K562 (cell line): ENCODE results near the gene PIK3R2. TPM values are rescaled to one million over a fixed set of nuclear protein-coding genes. Genes with fewer than 3 reads are reported as not detected.
A peak's percentile ranks its signal among the peaks of the same experiment; 100 is the strongest.

Experiments used
- CBFA2T3 ChIP-seq: fragments of 450-650 bp; IDR thresholded peaks from 2 replicates; pipeline ENCODE4 v1.6.1; 2017
- CREM ChIP-seq: IDR thresholded peaks from 2 replicates; pipeline ENCODE4 v1.6.1; 2014; ENCODE audit warnings: antibody characterized with exemption, low read depth
- ESRRA ChIP-seq: fragments of 450-650 bp; IDR thresholded peaks from 2 replicates; pipeline ENCODE4 v1.6.1; 2014; ENCODE audit warnings: low read depth, mild to moderate bottlenecking, moderate library complexity, borderline replicate concordance
- MXI1 ChIP-seq: IDR thresholded peaks from 2 replicates; pipeline ENCODE4 v1.6.1; 2011; ENCODE audit warnings: low read depth, mild to moderate bottlenecking, improper control_type of control experiment, low read length
- MYNN ChIP-seq, 2 experiments: sonication (generic); formaldehyde crosslinking in 1 of 2; IDR thresholded peaks; 2 replicates each; pipeline versions ENCODE4 v1.5.0 to v1.6.1; 2016 to 2020; ENCODE audit warnings: antibody characterized with exemption in 1 of 2, missing genetic modification reagents in 1 of 2
- NRF1 ChIP-seq, 2 experiments: fragments of 450-650 bp; IDR thresholded peaks in 1 of 2; conservative IDR thresholded peaks in 1 of 2; 2 replicates each; pipeline ENCODE4 v1.6.1; 2014; ENCODE audit warnings: mild to moderate bottlenecking in 2 of 2
- RAD51 ChIP-seq: fragments of 450-650 bp; IDR thresholded peaks from 2 replicates; pipeline ENCODE4 v1.7.1; 2016; ENCODE audit warnings: low read depth, mild to moderate bottlenecking, borderline replicate concordance
- TEAD4 ChIP-seq, 2 experiments: sonication (generic) in 1 of 2; formaldehyde crosslinking in 1 of 2; IDR thresholded peaks; 2 replicates each; pipeline versions ENCODE4 v1.6.1 to v1.8.0; 2012 to 2022; ENCODE audit warnings: borderline replicate concordance in 1 of 2, inconsistent platforms in 1 of 2, low read length in 1 of 2, mild to moderate bottlenecking in 1 of 2, missing genetic modification reagents in 1 of 2
- ZNF239 ChIP-seq: fragments of 250-450 bp; sonication (Bioruptor Pico); IDR thresholded peaks from 2 replicates; pipeline ENCODE4 v1.4.0; 2020; ENCODE audit warnings: mild to moderate bottlenecking
- polyA plus RNA-seq, 8 experiments: library from polyadenylated mRNA; depleted of rRNA in 4 of 8; stranded (reverse) in 5 of 8; unstranded in 3 of 8; fragments of >200 nt; fragmentation: Nextera tagmentation in 2 of 8; fragmentation: Illumina TruSeq in 1 of 8; extraction: Ambion mirVana in 2 of 8; extraction: Trizol in 1 of 8; gene quantifications; 2 replicates each; pipeline versions ENCODE4 v1.2.1 to v1.2.3, GENCODE V29; 2011 to 2014; ENCODE audit warnings: inconsistent platforms in 1 of 8, missing spikeins in 1 of 8
- total RNA-seq, 7 experiments: library from RNA; depleted of rRNA in 6 of 7; stranded (reverse); fragments of >200 nt in 6 of 7; fragmentation: Illumina TruSeq in 2 of 7; extraction: Trizol in 2 of 7; gene quantifications; 2 replicates each; pipeline versions ENCODE4 v1.2.1 to v1.2.3, GENCODE V29; 2011 to 2021; ENCODE audit warnings: low replicate concordance in 1 of 7
- TF ChIP-seq, protein P1 (sequence below): fragments of 450-650 bp; IDR thresholded peaks from 2 replicates; pipeline ENCODE4 v1.6.1; 2016; ENCODE audit warnings: mild to moderate bottlenecking
- TF ChIP-seq, protein P2 (sequence below): IDR thresholded peaks from 2 replicates; pipeline ENCODE4 v1.6.1; 2011; ENCODE audit warnings: borderline replicate concordance, low read depth, mild to moderate bottlenecking, moderate library complexity, low read length; ENCODE audit not compliant: insufficient read depth, poor library complexity, severe bottlenecking
- TF ChIP-seq, protein P3 (sequence below): IDR thresholded peaks from 2 replicates; pipeline ENCODE4 v1.6.1; 2011; ENCODE audit not compliant: insufficient read length; ENCODE audit errors: extremely low read depth
- TF ChIP-seq, protein P4 (sequence below): fragments of 250-450 bp; sonication (Bioruptor Pico); IDR thresholded peaks from 2 replicates; pipeline ENCODE4 v1.8.0; 2021; ENCODE audit warnings: mild to moderate bottlenecking, moderate library complexity
- TF ChIP-seq, protein P5 (sequence below): sonication (generic); formaldehyde crosslinking; IDR thresholded peaks from 2 replicates; pipeline ENCODE4 v1.8.1; 2023; ENCODE audit warnings: missing genetic modification reagents, mild to moderate bottlenecking, borderline replicate concordance

PIK3R2 gene
- total and polyA plus RNA-seq, 9 of the 15 experiments (the other 6 are each of a cell fraction or from before 2014, with no cell fraction given): 0.39 to 37.9 (median 5.3) TPM

DNA sequence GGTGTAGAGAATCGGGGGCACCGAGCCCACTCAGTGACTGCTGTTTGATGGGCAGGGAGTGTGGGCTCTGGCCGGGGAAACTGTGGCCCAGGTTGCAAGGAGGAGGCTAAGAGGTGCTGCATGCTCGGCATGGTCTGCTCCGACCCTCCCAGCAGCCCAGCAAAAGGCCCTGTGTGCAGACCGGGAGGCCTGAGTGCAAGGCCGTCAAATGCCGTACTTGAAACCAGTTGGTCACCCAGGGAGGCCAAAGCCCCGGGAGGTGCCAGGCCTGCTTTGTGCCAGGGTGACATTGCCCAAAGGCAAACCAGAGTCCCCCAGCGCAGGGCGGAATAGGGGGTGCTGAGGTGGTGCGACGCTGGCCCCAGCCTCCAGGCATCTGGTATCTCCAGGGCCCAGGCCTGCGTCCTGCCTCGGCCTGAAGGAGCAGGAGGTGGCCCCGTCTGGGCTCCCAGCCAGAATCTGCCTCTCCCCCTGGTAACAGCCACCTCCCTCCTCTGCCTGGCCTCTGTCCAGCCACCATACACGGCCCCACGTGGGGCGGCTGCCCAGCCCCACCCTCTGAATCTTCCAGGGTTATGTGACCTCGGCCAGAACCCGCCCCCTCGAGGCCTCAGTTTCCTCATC lies 4.0 kb downstream of the PIK3R2 start (continued):
- TF ChIP-seq, protein P1, sequence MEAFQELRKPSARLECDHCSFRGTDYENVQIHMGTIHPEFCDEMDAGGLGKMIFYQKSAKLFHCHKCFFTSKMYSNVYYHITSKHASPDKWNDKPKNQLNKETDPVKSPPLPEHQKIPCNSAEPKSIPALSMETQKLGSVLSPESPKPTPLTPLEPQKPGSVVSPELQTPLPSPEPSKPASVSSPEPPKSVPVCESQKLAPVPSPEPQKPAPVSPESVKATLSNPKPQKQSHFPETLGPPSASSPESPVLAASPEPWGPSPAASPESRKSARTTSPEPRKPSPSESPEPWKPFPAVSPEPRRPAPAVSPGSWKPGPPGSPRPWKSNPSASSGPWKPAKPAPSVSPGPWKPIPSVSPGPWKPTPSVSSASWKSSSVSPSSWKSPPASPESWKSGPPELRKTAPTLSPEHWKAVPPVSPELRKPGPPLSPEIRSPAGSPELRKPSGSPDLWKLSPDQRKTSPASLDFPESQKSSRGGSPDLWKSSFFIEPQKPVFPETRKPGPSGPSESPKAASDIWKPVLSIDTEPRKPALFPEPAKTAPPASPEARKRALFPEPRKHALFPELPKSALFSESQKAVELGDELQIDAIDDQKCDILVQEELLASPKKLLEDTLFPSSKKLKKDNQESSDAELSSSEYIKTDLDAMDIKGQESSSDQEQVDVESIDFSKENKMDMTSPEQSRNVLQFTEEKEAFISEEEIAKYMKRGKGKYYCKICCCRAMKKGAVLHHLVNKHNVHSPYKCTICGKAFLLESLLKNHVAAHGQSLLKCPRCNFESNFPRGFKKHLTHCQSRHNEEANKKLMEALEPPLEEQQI: no peak
- TF ChIP-seq MXI1 (peak; percentile 96), CREM (peak; percentile 70), MYNN (IDR thresholded peaks at IDR 0.05) (peak; percentile 91), MYNN (CRISPR knock-in tag; IDR thresholded peaks at IDR 0.05) (no peak), TEAD4 (IDR thresholded peaks at IDR 0.05; ENCODE audit: low read length) (peak; percentile 77), TEAD4 (CRISPR knock-in tag; IDR thresholded peaks at IDR 0.05; ENCODE audit: borderline replicate concordance) (no peak), CBFA2T3 (peak; percentile 89), NRF1 (conservative IDR thresholded peaks at IDR 0.05 in 1 of 2, IDR thresholded peaks at IDR 0.05 in 1 of 2) (peak; percentile 74 to 78), RAD51 (peak; percentile 83), ZNF239 (CRISPR knock-in tag) (no peak), ESRRA (peak; percentile 32; the same call in 1 of the 2 replicates)
- TF ChIP-seq, protein P2, sequence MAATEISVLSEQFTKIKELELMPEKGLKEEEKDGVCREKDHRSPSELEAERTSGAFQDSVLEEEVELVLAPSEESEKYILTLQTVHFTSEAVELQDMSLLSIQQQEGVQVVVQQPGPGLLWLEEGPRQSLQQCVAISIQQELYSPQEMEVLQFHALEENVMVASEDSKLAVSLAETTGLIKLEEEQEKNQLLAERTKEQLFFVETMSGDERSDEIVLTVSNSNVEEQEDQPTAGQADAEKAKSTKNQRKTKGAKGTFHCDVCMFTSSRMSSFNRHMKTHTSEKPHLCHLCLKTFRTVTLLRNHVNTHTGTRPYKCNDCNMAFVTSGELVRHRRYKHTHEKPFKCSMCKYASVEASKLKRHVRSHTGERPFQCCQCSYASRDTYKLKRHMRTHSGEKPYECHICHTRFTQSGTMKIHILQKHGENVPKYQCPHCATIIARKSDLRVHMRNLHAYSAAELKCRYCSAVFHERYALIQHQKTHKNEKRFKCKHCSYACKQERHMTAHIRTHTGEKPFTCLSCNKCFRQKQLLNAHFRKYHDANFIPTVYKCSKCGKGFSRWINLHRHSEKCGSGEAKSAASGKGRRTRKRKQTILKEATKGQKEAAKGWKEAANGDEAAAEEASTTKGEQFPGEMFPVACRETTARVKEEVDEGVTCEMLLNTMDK: no peak
- TF ChIP-seq, protein P3, sequence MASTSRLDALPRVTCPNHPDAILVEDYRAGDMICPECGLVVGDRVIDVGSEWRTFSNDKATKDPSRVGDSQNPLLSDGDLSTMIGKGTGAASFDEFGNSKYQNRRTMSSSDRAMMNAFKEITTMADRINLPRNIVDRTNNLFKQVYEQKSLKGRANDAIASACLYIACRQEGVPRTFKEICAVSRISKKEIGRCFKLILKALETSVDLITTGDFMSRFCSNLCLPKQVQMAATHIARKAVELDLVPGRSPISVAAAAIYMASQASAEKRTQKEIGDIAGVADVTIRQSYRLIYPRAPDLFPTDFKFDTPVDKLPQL: no peak
- TF ChIP-seq, protein P4, sequence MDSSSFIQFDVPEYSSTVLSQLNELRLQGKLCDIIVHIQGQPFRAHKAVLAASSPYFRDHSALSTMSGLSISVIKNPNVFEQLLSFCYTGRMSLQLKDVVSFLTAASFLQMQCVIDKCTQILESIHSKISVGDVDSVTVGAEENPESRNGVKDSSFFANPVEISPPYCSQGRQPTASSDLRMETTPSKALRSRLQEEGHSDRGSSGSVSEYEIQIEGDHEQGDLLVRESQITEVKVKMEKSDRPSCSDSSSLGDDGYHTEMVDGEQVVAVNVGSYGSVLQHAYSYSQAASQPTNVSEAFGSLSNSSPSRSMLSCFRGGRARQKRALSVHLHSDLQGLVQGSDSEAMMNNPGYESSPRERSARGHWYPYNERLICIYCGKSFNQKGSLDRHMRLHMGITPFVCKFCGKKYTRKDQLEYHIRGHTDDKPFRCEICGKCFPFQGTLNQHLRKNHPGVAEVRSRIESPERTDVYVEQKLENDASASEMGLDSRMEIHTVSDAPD (CRISPR knock-in tag): no peak
- TF ChIP-seq, protein P5, sequence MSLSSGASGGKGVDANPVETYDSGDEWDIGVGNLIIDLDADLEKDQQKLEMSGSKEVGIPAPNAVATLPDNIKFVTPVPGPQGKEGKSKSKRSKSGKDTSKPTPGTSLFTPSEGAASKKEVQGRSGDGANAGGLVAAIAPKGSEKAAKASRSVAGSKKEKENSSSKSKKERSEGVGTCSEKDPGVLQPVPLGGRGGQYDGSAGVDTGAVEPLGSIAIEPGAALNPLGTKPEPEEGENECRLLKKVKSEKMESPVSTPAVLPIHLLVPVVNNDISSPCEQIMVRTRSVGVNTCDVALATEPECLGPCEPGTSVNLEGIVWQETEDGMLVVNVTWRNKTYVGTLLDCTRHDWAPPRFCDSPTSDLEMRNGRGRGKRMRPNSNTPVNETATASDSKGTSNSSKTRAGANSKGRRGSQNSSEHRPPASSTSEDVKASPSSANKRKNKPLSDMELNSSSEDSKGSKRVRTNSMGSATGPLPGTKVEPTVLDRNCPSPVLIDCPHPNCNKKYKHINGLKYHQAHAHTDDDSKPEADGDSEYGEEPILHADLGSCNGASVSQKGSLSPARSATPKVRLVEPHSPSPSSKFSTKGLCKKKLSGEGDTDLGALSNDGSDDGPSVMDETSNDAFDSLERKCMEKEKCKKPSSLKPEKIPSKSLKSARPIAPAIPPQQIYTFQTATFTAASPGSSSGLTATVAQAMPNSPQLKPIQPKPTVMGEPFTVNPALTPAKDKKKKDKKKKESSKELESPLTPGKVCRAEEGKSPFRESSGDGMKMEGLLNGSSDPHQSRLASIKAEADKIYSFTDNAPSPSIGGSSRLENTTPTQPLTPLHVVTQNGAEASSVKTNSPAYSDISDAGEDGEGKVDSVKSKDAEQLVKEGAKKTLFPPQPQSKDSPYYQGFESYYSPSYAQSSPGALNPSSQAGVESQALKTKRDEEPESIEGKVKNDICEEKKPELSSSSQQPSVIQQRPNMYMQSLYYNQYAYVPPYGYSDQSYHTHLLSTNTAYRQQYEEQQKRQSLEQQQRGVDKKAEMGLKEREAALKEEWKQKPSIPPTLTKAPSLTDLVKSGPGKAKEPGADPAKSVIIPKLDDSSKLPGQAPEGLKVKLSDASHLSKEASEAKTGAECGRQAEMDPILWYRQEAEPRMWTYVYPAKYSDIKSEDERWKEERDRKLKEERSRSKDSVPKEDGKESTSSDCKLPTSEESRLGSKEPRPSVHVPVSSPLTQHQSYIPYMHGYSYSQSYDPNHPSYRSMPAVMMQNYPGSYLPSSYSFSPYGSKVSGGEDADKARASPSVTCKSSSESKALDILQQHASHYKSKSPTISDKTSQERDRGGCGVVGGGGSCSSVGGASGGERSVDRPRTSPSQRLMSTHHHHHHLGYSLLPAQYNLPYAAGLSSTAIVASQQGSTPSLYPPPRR (CRISPR knock-in tag): no peak
